HG03342 (cell line): ENCODE data around the gene PIP5KL1.

Source experiments
- ATAC-seq: cut with Tn5 transposase; IDR thresholded peaks from one replicate; pipeline ENCODE4 v1.9.1; 2021; ENCODE audit warnings: mild to moderate bottlenecking, moderate library complexity; ENCODE audit not compliant: unreplicated experiment

Gene PIP5KL1

DNA sequence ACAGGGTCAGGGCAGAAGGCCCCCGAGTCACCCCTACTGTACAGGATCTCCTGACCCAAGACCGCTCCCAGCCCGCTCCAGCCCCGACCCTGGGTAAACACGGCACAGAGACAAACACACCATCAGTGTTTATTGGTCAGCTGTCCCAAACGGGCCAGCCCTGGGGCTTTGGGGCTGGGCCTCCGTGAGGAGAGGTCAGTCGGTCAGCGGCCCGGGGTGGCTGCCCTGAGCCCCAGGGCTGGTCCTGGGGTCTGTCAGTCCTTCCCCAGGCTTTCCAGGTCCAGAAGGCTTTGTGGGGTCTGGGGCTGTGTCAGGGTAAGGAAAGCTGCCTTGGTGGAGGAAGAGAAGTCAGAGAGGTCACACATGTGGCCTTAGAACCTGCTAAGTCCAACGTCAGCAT lies 4.4 kb upstream of the PIP5KL1 start:
- no peak for ATAC-seq

DNA sequence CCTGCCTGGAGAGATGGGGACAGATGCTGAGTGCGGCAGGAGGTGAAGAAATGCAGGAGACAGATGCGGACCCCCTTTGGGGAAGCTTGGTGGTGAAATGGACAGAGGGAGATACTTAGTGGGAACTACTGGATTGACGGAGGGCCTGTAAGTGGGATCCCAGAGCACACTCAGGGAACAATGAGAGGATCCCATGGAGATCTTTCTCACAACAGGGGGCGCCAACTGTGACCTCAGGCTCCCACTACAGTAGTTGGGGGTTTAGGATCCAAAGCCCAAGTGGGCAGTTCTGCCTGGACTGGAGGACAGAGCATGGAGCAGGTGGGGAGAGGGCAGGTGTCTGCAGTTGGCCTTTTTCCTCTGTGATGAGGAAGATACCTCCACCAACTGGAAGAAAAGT lies 3.7 kb upstream of the PIP5KL1 start:
- ATAC-seq: no peak

- no peak for ATAC-seq
Observed at GRCh38 chr9:127931092-127931881, 710 bp upstream of the PIP5KL1 start.

DNA sequence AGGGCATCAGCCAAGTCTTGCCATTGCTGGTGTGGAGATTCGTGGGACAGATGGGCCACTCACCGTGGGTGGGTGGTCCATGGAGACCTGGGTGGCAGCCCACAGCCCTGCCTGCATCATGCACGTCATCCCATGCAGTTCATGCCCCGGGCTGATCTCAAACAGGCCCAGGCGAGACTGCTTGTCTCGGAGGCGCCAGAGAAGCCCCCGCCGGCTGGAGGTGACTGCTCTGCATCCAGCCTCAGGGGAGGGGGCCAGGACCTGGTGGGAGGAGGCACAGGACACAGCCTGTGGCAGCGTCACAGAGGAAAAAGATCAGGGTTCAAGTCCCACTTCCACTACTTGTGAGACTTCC lies 975 bp downstream of the PIP5KL1 start:
- ATAC-seq: no peak

GRCh38 chr9:127928676-127929624 lies 1.6 kb downstream of the PIP5KL1 start:
- ATAC-seq: no peak

- no peak for ATAC-seq
Observed at GRCh38 chr9:127927988-127928675, 2.4 kb downstream of the PIP5KL1 start.

- no peak for ATAC-seq
Observed at GRCh38 chr9:127927201-127927987, 3.2 kb downstream of the PIP5KL1 start.

DNA sequence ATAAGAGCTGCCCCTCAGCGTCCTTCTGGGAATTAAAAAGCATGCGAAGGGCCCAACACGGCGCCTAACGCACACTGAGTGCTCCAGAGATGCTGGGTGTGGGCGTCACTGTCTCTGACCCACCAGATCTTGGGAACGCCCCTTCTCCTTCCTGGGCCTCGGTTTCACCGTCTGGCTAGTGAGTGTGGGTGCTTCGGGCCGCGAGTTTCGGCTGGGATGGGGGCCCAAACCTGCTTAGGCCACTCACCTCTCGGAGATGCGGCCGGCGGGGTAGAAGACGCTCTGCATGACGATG lies 3.7 kb downstream of the PIP5KL1 start:
- ATAC-seq: no peak

- ATAC-seq: no peak
Observed at GRCh38 chr9:127925959-127926905, 4.3 kb downstream of the PIP5KL1 start.

DNA sequence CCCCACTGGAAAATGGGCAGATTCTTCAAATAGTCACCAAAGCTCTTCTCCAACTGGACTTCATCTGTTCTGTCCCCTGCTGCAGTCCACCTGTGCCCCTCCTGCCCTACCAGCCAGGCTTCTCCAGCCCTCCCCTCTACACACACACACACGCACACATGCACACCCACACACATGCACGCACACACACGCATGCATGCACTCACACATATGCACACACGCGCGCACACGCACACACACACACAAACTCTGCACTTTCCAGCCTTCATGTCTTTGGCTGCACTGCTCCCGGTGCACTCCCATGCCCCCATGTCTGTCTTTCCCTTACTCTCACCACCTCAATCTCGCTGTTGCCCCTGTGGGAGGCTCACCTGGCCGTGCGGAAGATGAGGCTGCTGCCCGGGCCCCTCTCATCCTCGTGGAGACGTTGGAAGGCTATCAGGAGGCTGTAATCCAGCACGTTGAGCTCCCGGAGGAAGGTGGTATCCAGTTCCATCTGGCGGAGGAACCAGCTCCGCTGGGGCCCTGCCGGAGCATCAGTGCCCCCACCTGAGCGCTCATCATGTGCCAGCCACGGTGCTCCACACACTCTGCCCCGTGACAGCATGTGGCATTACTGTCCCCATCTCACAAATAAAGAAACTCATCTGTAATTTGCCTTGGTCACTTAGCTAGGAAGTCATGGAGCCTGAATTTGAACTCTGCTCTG lies 5.7 kb downstream of the PIP5KL1 start:
- ATAC-seq: no peak

DNA sequence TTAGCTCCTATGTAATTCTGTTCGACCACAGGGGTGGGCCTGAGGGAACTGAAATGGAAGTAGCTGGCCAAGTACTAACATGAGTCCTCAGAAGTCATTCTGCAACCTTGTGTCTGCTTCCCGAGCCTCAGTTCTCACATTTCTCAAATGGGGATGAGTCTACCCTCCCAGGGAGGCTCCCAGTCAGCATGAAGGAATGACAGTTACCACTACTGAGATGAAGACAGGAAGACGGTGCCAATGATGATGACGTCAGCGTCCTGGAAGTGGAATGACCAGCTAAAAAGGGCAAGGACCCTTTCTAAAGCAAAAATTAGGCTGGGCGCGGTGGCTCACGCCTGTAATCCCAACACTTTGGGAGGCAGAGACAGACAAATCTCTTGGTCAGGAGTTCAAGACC lies 6.8 kb downstream of the PIP5KL1 start:
- no peak for ATAC-seq

- no peak for ATAC-seq
Observed at GRCh38 chr9:127923046-127923445, 7.5 kb downstream of the PIP5KL1 start.

- ATAC-seq: no peak
Observed at GRCh38 chr9:127921557-127922120, 8.9 kb downstream of the PIP5KL1 start.

DNA sequence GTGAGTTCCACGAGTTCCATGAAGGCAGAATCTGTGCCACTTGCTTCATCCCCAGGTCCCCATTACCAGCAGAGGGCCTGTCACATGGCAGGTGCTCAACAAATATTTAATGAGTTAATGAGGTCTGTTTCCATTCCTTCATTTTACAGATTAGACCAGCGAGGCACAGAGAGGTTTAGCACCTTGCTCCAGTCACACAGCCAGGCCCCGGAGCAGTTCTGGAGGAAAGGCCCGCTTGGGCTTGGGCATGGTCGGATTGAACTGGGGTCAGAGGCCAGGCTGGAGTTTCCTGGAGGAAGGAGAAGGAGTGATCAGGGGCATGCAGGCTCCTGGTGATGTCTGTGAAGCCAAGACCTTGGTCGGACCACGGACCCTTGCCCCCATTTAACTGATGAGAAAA lies 9.8 kb downstream of the PIP5KL1 start:
- ATAC-seq: no peak

DNA sequence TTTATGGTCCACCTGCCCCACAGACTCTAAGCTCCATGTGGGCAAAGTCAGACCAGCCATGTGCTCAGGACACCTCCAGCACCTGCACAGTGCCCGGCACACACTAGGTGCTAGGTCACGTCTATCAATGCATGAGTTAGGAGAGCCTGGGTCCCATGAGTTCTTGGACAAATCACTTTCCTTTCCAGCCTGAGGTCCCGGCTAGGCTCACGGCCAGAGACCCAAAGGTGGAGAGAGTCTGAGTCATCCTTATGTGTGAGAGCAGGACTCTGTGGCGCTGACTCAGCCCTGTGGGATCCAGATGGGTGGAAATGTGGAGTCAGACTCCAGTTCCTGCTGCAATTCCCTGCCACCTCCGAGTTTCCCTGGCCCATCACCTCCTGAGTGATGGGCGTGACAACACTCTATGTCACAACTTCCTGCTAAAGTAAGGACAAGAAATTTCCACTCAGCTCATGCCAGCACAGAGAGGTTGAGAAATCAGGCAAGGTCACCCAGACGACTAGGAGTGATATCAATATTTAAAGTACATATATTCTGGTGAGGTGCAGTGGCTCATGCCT lies 11.2 kb downstream of the PIP5KL1 start:
- ATAC-seq: no peak

DNA sequence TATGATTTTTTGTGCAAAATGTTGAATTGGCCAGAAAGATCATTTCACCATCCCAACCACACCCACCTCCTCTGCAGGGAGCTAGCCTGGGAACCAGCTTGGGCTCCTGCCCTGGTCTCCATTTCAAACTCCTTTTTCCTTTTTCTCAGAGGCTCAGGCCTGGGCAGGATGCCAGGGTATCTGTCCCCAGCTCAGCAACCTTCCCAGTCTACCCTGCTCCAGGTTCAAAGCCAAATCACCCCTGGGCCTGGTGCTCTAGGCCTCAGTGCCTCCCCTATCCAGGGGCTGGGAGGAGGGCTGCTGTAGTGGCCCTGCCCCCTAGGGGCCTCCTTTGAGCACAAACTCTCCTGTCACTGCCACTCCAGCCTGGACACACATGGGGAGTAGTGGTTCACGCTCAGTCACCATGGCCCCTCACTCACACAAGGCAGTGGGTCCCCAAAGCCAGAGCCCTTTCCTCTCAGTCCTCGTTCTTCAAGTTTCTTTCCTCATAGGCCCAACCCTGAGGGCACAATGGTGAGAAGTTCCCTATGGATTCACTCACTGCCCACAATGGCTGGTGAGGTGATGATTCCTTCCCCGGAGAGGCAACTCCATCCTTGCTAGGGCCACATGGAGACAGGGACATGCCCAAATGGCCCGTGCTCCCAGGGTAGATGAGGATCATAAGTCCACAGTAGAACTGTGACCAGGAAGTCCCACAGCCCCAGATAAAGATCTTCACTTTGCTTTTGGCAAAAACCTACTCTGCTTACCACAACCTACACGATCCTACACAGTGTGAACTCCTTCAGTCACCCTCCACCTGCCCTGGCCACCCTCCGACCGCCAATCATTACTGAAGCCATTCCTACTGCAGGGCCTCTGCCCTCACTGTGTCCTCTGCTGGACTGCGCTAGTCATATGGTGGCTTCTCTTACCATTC lies 12.1 kb downstream of the PIP5KL1 start:
- ATAC-seq: no peak

DNA sequence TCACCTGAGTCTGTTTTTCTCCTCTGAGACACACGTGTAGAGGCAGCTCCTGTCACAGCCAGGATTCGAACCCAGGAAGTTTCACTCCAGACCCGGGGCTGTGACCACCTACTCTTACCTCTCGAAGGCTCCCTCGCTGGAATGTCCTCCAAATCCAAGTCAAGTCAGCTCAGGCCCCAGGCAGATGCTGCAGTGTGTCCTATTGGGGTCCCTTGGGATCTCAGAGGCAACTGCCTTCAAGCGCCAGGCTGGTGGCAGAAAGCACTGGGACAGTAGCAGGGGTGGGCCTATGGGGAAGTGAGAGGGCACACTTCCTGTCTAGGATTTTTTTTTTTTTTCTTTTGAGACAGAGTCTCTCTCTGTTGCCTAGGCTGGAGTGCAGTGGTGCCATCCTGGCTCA lies 13.0 kb downstream of the PIP5KL1 start:
- ATAC-seq: no peak
